ENCODE data around the gene TJP3.

The TJP3 gene

GRCh38 chr19:3692141-3693024, 15.8 kb upstream of the TJP3 start:
- DNase-seq, result no peak

GRCh38 chr19:3693025-3693925, 14.9 kb upstream of the TJP3 start:
- no peak for DNase-seq

GRCh38 chr19:3694361-3695123, 13.6 kb upstream of the TJP3 start:
- DNase-seq, result no peak

GRCh38 chr19:3695124-3695733, 13.0 kb upstream of the TJP3 start:
- no peak for DNase-seq

GRCh38 chr19:3695986-3696659, 12.1 kb upstream of the TJP3 start:
- no peak for DNase-seq

GRCh38 chr19:3696660-3696995, 11.6 kb upstream of the TJP3 start:
- DNase-seq, result no peak

- no peak for DNase-seq
Measured at GRCh38 chr19:3697094-3697493, 11.1 kb upstream of the TJP3 start.

GRCh38 chr19:3697671-3698385, 10.4 kb upstream of the TJP3 start:
- no peak for DNase-seq

- DNase-seq, result no peak
Measured at GRCh38 chr19:3698386-3698950, 9.7 kb upstream of the TJP3 start.

- no peak for DNase-seq
Measured at GRCh38 chr19:3698974-3699740, 9.0 kb upstream of the TJP3 start.

- DNase-seq, result no peak
Measured at GRCh38 chr19:3699741-3700241, 8.4 kb upstream of the TJP3 start.

GRCh38 chr19:3700242-3701032, 7.7 kb upstream of the TJP3 start, which contains the start of gene PIP5K1C:
TSS of gene PIP5K1C (minus strand) at chr19:3700468. CDS start at chr19:3700390, 78 bp downstream.
- DNase-seq, result peak; percentile 79

GRCh38 chr19:3701200-3701599, 7.0 kb upstream of the TJP3 start:
- DNase-seq, result no peak

GRCh38 chr19:3707868-3708206, 347 bp upstream of the TJP3 start:
- no peak for DNase-seq

- peak; percentile 42 for DNase-seq
Measured at GRCh38 chr19:3710265-3710812, 2.2 kb downstream of the TJP3 start.

- DNase-seq, result no peak
Measured at GRCh38 chr19:3712663-3713611, 4.8 kb downstream of the TJP3 start.

GRCh38 chr19:3716147-3716668, 8.0 kb downstream of the TJP3 start:
- DNase-seq, result no peak
